Colonic mucosa (tissue), 4 donors: ENCODE data around the gene VEZT. TPM values are rescaled to one million over a fixed set of nuclear protein-coding genes. Genes with fewer than 3 reads are reported as not detected.
"Not testable (repeated sequence)": the region's sequence is repeated elsewhere in the genome, so short reads cannot be mapped to it uniquely, and the experiment has no call there.

Source experiments
- DNase-seq: peaks from one replicate; pipeline ENCODE4 v3.0.0-alpha.2; 2020
- H3K27ac ChIP-seq: fragments of 200-600 bp; one replicate; pipeline ENCODE4 v1.8.0; 2021
- H3K27me3 ChIP-seq: fragments of 200-600 bp; one replicate; pipeline ENCODE4 v1.8.0; 2021
- H3K36me3 ChIP-seq: fragments of 200-600 bp; one replicate; pipeline ENCODE4 v1.8.0; 2021
- H3K4me1 ChIP-seq: fragments of 200-600 bp; one replicate; pipeline ENCODE4 v1.8.0; 2021; ENCODE audit warnings: mild to moderate bottlenecking
- H3K4me3 ChIP-seq: fragments of 200-600 bp; one replicate; pipeline ENCODE4 v1.8.0; 2021
- H3K9ac ChIP-seq, 2 donors: one replicate each; pipeline ENCODE4 v1.7.0; 2013; ENCODE audit warnings: control low read depth in 2 of 2, low read depth in 2 of 2, low read length in 2 of 2
- H3K9me3 ChIP-seq: fragments of 200-600 bp; one replicate; pipeline ENCODE4 v1.8.0; 2021
- intact Hi-C: fragments of 100-400 bp; cut with DNase I; formaldehyde crosslinking; loops from one replicate; pipeline ENCODE4 v1.14.1; 2022
- total RNA-seq, 2 donors: library from RNA; stranded (reverse); fragmentation: NEBNext Ultra II Directional in 1 of 2; extraction: Animal tissue kit (Norgen Biotek cat#: 25700) in 1 of 2; gene quantifications; one replicate each; pipeline ENCODE4 v1.2.1, GENCODE V29; 2021
- TF ChIP-seq, protein P1 (sequence below): fragments of 200-600 bp; IDR thresholded peaks from one replicate; pipeline ENCODE4 v1.8.0; 2022; ENCODE audit warnings: antibody characterized with exemption, mild to moderate bottlenecking
- donor health status: healthy.
- donor health status: DM: no; HTN: no; CAD: no.
- donor health status: DM: no; HTN: no; CAD: no.

The VEZT gene
- total RNA-seq, 2 donors from 2014 or later, result 36.4 to 62.2 TPM

GRCh38 chr12:95192271-95192670, 25.3 kb upstream of the VEZT start:
- H3K4me3 ChIP-seq, result no peak overlapping the region
- no peak overlapping the region for H3K27ac ChIP-seq
- no peaks in the 10 kb centered on the region for H3K36me3 ChIP-seq
- intact Hi-C loops, result no loop called here
- no peak overlapping the region for H3K9ac ChIP-seq
- H3K27me3 ChIP-seq, result no peaks in the 10 kb centered on the region
- DNase-seq, result no peak
- no peaks in the 10 kb centered on the region for H3K9me3 ChIP-seq
- H3K4me1 ChIP-seq, result peaks cover 3% of the 10 kb centered on the region
- TF ChIP-seq, protein P1, sequence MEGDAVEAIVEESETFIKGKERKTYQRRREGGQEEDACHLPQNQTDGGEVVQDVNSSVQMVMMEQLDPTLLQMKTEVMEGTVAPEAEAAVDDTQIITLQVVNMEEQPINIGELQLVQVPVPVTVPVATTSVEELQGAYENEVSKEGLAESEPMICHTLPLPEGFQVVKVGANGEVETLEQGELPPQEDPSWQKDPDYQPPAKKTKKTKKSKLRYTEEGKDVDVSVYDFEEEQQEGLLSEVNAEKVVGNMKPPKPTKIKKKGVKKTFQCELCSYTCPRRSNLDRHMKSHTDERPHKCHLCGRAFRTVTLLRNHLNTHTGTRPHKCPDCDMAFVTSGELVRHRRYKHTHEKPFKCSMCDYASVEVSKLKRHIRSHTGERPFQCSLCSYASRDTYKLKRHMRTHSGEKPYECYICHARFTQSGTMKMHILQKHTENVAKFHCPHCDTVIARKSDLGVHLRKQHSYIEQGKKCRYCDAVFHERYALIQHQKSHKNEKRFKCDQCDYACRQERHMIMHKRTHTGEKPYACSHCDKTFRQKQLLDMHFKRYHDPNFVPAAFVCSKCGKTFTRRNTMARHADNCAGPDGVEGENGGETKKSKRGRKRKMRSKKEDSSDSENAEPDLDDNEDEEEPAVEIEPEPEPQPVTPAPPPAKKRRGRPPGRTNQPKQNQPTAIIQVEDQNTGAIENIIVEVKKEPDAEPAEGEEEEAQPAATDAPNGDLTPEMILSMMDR, result no peak

GRCh38 chr12:95193139-95193538, 24.5 kb upstream of the VEZT start:
- H3K36me3 ChIP-seq, result no peaks in the 10 kb centered on the region
- no peak for DNase-seq
- no peaks in the 10 kb centered on the region for H3K9me3 ChIP-seq
- no peaks in the 10 kb centered on the region for H3K27me3 ChIP-seq
- no peak overlapping the region for H3K4me3 ChIP-seq
- TF ChIP-seq, protein P1, result no peak
- intact Hi-C loops, result no loop called here
- H3K4me1 ChIP-seq, result peaks cover 3% of the 10 kb centered on the region
- H3K27ac ChIP-seq, result no peak overlapping the region
- no peak overlapping the region for H3K9ac ChIP-seq

- TF ChIP-seq, protein P1, result no peak
- Histone ChIP-seq H3K9me3 (no peaks in the 10 kb centered on the region), H3K27me3 (no peaks in the 10 kb centered on the region), H3K4me1 (peaks cover 3% of the 10 kb centered on the region), H3K27ac (no peak overlapping the region), H3K9ac (no peak overlapping the region), H3K36me3 (no peaks in the 10 kb centered on the region), H3K4me3 (no peak overlapping the region)
- no peak for DNase-seq
- intact Hi-C loops, result no loop called here
Observed at GRCh38 chr12:95195122-95195521, 22.5 kb upstream of the VEZT start.

DNA sequence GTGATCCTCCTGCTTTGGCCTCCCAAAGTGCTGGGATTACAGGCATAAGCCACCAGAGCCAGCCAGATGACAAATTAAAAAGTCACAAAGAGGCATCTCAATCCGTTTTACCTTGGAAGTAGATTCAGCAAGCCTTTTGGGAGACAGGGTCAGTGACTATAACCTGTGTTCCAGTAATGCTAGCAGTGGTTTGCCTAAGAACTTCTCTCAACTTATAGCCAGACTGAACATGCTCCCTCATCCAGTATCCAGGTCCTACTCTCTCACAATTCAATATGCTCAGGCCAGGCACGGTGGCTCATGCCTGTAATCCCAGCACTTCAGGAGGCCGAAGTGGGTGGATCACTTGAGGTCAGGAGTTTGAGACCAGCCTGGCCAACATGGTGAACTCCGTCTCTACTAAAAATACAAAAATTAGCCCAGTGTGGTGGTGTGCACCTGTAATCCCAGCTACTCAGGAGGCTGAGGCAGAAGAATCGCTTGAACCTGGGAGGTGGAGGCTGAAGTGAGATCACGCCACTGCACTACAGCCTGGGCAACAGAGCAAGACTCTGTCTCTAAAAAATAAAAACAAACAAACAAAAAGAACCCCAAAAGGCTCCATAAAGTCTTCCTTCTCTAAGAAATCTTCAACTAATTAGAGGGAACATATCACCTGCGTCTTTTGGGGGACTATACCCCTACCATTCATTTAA, 20.6 kb upstream of the VEZT start:
- H3K4me1 ChIP-seq, H3K9me3 ChIP-seq, intact Hi-C loops, DNase-seq, H3K9ac ChIP-seq, H3K36me3 ChIP-seq, H3K4me3 ChIP-seq, H3K27ac ChIP-seq, H3K27me3 ChIP-seq: not testable (repeated sequence)

GRCh38 chr12:95197636-95198035, 20.0 kb upstream of the VEZT start:
- H3K9ac ChIP-seq, result no peak overlapping the region
- no peaks in the 10 kb centered on the region for H3K9me3 ChIP-seq
- DNase-seq, result no peak
- no peaks in the 10 kb centered on the region for H3K4me1 ChIP-seq
- no peaks in the 10 kb centered on the region for H3K27me3 ChIP-seq
- H3K27ac ChIP-seq, result no peak overlapping the region
- H3K36me3 ChIP-seq, result no peaks in the 10 kb centered on the region
- intact Hi-C loops, result no loop called here
- TF ChIP-seq, protein P1, result no peak
- H3K4me3 ChIP-seq, result no peak overlapping the region

DNA sequence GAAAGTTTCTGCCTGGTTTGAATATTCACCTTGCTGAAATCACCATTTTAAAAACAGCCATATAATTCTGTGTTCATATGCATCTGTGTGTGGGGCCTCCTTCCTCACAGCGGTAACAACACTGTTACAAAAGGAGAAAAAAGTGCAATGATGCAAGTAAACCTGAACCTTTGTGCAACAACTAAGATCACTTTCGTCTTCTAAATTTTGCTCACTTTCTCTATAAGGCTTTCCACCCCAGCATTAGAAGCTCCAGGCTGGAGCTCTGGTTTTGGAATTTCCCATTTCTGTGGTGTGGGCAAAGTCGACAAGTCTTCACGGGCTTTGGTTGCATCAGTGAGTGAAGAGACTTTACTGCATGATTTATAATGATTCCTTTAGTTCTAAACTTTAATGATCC, 18.7 kb upstream of the VEZT start:
- Histone ChIP-seq H3K9ac (no peak overlapping the region), H3K4me1 (no peaks in the 10 kb centered on the region), H3K9me3 (no peaks in the 10 kb centered on the region), H3K4me3 (no peak overlapping the region), H3K27me3 (no peaks in the 10 kb centered on the region), H3K36me3 (no peaks in the 10 kb centered on the region), H3K27ac (no peak overlapping the region)
- intact Hi-C loops, result no loop called here
- DNase-seq, result no peak
- TF ChIP-seq, protein P1, result no peak
